ENCODE measurements around the gene NRSN2. TPM values are rescaled to one million over a fixed set of nuclear protein-coding genes. Genes with fewer than 3 reads are reported as not detected.
"Not testable (repeated sequence)": the region's sequence is repeated elsewhere in the genome, so short reads cannot be mapped to it uniquely, and the experiment has no call there.

NRSN2 gene
- total and polyA plus RNA-seq, 2 experiments from 2014 or later = 111 to 170 TPM

DNA sequence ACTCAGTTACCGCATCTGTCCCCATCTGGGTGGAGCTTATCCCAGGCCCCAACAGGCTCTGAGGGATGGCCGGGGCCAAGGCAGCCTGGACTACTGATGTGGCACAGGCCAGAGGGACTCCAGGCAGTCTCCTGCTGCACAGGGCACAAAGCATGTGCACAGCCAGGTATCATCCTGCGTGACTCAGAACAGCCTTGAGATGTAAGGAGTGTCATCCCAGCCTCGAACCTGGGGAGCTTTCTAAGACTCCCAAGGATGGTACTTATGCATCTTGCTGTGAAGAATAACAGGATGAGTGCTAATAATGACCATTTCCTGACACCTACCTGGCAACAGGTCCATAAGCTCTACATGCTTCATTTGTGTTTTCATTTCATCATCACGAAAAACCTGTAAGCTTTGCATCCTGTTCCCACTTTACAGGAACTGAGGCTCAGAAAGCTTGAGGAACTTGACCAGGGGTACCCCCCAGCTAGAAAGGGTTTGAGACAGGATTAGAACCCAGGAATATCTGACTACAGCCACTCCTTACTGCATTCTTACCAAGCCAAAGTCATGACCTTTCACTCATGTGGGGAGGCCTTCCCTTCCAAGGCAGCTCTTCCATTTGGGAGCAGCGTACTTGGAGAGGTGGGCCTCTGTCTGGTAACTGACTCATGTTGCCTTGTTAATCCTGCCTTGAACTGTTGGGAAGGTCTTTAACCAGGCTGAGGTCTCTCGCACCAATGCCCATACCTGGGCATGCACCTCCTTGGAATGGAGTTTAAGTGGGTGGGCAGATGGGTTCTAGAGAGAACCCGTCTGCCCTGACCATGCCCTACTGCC lies 35.6 kb downstream of the NRSN2 start:
- Histone ChIP-seq H3K4me1 (ENCODE audit: low read depth) (no peaks in the 10 kb centered on the region), H3K36me3 (no peaks in the 10 kb centered on the region), H3K27me3 (peaks cover 27% of the 10 kb centered on the region), H3K9me3 (ENCODE audit: low read depth) (no peaks in the 10 kb centered on the region), H3K4me3 (no peak overlapping the region), H3K27ac (no peak overlapping the region)
- no peak for DNase-seq (ENCODE audit: low read depth in 1 of 2, low spot score in 1 of 2)
- TF ChIP-seq, protein P1, sequence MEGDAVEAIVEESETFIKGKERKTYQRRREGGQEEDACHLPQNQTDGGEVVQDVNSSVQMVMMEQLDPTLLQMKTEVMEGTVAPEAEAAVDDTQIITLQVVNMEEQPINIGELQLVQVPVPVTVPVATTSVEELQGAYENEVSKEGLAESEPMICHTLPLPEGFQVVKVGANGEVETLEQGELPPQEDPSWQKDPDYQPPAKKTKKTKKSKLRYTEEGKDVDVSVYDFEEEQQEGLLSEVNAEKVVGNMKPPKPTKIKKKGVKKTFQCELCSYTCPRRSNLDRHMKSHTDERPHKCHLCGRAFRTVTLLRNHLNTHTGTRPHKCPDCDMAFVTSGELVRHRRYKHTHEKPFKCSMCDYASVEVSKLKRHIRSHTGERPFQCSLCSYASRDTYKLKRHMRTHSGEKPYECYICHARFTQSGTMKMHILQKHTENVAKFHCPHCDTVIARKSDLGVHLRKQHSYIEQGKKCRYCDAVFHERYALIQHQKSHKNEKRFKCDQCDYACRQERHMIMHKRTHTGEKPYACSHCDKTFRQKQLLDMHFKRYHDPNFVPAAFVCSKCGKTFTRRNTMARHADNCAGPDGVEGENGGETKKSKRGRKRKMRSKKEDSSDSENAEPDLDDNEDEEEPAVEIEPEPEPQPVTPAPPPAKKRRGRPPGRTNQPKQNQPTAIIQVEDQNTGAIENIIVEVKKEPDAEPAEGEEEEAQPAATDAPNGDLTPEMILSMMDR (IDR thresholded peaks at IDR 0.05; ENCODE audit: low read depth, low read length) = no peak

DNA sequence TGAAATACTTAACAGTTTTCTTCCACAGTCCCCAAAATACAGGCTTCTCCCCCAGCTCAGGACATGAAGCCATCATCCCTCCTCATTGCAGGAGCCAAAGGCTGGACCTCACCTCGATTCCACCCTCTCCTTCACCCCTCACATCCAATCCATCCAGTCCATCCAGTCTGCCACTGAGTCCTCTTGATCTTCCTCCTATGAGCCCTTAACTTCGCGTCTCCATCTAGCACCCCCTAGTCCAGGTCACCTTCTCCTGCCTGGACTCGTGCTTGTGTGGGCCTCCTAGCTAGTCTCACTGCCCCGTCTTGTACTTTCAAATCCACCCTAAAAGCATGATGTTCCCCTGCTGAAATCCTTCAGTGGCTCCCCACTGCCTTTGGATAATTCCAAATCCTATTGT lies 37.0 kb downstream of the NRSN2 start:
- H3K36me3 ChIP-seq = no peaks in the 10 kb centered on the region
- H3K4me1 ChIP-seq (ENCODE audit: low read depth) = no peaks in the 10 kb centered on the region
- no peak overlapping the region for H3K27ac ChIP-seq
- no peak for DNase-seq (ENCODE audit: low read depth in 1 of 2, low spot score in 1 of 2)
- TF ChIP-seq, protein P1 (IDR thresholded peaks at IDR 0.05; ENCODE audit: low read depth, low read length) = no peak
- H3K9me3 ChIP-seq (ENCODE audit: low read depth) = no peaks in the 10 kb centered on the region
- peaks cover 27% of the 10 kb centered on the region for H3K27me3 ChIP-seq
- H3K4me3 ChIP-seq = no peak overlapping the region

DNA sequence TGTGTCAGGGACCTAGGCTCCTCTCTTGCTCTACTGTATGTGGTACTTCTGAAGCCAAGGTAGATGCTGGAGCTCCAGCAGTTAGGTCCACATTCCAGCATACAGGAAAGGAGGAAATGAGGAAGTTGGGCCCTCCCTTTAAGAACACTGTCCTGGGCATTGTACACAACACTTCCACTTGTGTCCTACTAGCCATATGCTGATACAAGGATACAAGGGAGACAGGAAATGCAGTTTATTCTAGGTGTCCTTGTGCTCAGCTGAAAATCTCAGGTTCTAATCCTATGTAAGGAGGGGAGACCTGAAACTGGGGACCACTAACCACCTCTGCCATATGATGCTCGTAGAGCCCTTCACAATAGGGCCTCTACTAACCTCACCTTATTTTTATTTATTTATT lies 37.8 kb downstream of the NRSN2 start:
- TF ChIP-seq, protein P1 (IDR thresholded peaks at IDR 0.05; ENCODE audit: low read depth, low read length) = no peak
- H3K4me3 ChIP-seq = no peak overlapping the region
- no peaks in the 10 kb centered on the region for H3K4me1 ChIP-seq (ENCODE audit: low read depth)
- no peaks in the 10 kb centered on the region for H3K9me3 ChIP-seq (ENCODE audit: low read depth)
- peaks cover 27% of the 10 kb centered on the region for H3K27me3 ChIP-seq
- no peaks in the 10 kb centered on the region for H3K36me3 ChIP-seq
- DNase-seq (ENCODE audit: low read depth in 1 of 2, low spot score in 1 of 2) = no peak
- H3K27ac ChIP-seq = no peak overlapping the region

DNA sequence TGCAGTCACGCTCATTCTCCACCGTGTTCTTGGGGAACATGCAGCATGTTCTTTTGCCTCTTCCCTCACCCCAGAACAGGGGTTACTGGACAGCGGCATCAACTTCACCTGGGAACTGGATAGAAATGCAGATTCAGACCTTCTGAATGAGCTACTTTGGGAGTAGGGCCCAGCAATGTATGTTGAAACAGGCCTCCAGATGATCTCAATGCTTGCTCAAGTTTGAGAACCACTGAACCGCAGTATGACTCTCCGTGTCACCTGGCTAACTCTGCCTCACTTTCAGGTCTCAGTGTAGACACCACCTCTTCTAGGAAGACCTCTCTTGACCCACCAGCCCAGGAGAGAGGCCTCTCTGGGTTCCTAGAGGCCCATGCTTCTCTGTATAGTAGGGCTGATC lies 38.5 kb downstream of the NRSN2 start:
- DNase-seq (ENCODE audit: low read depth in 1 of 2, low spot score in 1 of 2) = no peak
- H3K27ac ChIP-seq = no peak overlapping the region
- H3K4me3 ChIP-seq = no peak overlapping the region
- no peaks in the 10 kb centered on the region for H3K9me3 ChIP-seq (ENCODE audit: low read depth)
- TF ChIP-seq, protein P1 (IDR thresholded peaks at IDR 0.05; ENCODE audit: low read depth, low read length) = no peak
- peaks cover 27% of the 10 kb centered on the region for H3K27me3 ChIP-seq
- no peaks in the 10 kb centered on the region for H3K4me1 ChIP-seq (ENCODE audit: low read depth)
- no peaks in the 10 kb centered on the region for H3K36me3 ChIP-seq

DNA sequence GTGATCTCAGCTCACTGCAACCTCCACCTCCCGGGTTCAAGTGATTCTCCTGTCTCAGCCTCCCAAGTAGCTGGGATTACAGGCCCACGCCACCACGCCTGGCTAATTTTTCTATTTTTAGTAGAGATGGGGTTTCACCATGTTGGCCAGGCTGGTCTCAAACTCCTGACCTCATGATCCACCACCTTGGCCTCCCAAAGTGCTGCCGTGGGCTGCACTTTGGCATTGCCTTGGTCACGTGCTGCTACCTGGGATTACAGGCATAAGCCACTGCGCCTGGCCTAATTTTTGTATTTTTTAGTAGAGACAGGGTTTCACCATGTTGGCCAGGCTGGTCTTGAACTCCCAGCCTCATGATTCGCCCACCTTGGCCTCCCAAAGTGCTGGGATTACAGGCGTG lies 39.7 kb downstream of the NRSN2 start:
- not testable (repeated sequence) for H3K4me1 ChIP-seq (ENCODE audit: low read depth); H3K27ac ChIP-seq; H3K36me3 ChIP-seq; DNase-seq (ENCODE audit: low read depth in 1 of 2, low spot score in 1 of 2); H3K4me3 ChIP-seq; H3K9me3 ChIP-seq (ENCODE audit: low read depth)
- peaks cover 16% of the 10 kb centered on the region for H3K27me3 ChIP-seq

DNA sequence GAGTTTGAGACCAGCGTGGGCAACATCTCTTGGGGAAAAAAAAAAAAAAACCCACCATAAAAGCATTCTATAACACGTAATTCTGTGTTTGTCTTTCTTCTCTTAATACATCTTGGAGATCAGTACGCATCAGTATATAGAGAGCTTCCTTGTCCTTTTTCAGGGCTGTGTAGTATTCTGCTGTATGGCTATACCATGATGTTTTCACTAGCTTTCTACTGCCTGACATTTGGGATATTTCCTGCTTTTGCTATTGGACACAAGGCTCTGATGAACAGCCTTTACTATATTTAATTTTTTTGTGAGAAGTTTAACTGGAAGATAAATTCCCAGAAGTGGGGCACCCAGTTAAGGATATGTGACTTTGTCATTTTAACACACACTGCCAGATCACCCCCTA lies 40.6 kb downstream of the NRSN2 start:
- DNase-seq (ENCODE audit: low read depth in 1 of 2, low spot score in 1 of 2) = no peak
- no peak overlapping the region for H3K27ac ChIP-seq
- no peaks in the 10 kb centered on the region for H3K36me3 ChIP-seq
- H3K4me3 ChIP-seq = no peak overlapping the region
- H3K4me1 ChIP-seq (ENCODE audit: low read depth) = no peaks in the 10 kb centered on the region
- TF ChIP-seq, protein P1 (IDR thresholded peaks at IDR 0.05; ENCODE audit: low read depth, low read length) = no peak
- no peaks in the 10 kb centered on the region for H3K9me3 ChIP-seq (ENCODE audit: low read depth)
- peaks cover 7% of the 10 kb centered on the region for H3K27me3 ChIP-seq

All from cardiac muscle cell (in vitro differentiated cells and primary cell).